GM12878 (cell line): ENCODE measurements around the gene PHLDA3.

Experiments
- FOS ChIP-seq: IDR thresholded peaks from 3 replicates; pipeline ENCODE4 v1.6.1; 2011; ENCODE audit warnings: borderline replicate concordance; ENCODE audit not compliant: insufficient read length; ENCODE audit errors: extremely low read depth
- POLR2AphosphoS5 ChIP-seq: IDR thresholded peaks from 2 replicates; pipeline ENCODE4 v1.6.1; 2011; ENCODE audit warnings: mild to moderate bottlenecking, low read length, inconsistent platforms
- RAD51 ChIP-seq: fragments of 450-650 bp; IDR thresholded peaks from 2 replicates; pipeline ENCODE4 v1.6.1; 2016; ENCODE audit warnings: moderate library complexity, mild to moderate bottlenecking, inconsistent platforms
- SREBF1 ChIP-seq: IDR thresholded peaks from 2 replicates; pipeline ENCODE4 v1.6.1; 2012; ENCODE audit warnings: mild to moderate bottlenecking, low read length
- SUZ12 ChIP-seq: fragments of 200-600 bp; sonication (generic); IDR thresholded peaks from one replicate; pipeline ENCODE4 v1.6.1; 2018; ENCODE audit warnings: antibody characterized with exemption, mild to moderate bottlenecking; ENCODE audit not compliant: unreplicated experiment
- TBL1XR1 ChIP-seq: IDR thresholded peaks from 2 replicates; pipeline ENCODE4 v1.6.1; 2012; ENCODE audit warnings: low read depth, low read length, improper control_type of control experiment
- TF ChIP-seq, protein P1 (sequence below): IDR thresholded peaks from 2 replicates; pipeline ENCODE4 v1.6.1; 2012; ENCODE audit warnings: low read length, inconsistent platforms
- TF ChIP-seq, protein P2 (sequence below): IDR thresholded peaks from 2 replicates; pipeline ENCODE4 v1.6.1; 2011; ENCODE audit warnings: low read depth, mild to moderate bottlenecking, low read length, moderate library complexity, borderline replicate concordance; ENCODE audit errors: extremely low read depth
- TF ChIP-seq, protein P3 (sequence below): fragments of 450-650 bp; formaldehyde crosslinking; IDR thresholded peaks from 2 replicates; pipeline ENCODE4 v1.4.0; 2022; ENCODE audit warnings: mild to moderate bottlenecking, moderate library complexity
- TF ChIP-seq, protein P4 (sequence below): IDR thresholded peaks from 2 replicates; pipeline ENCODE4 v1.6.1; 2011; ENCODE audit warnings: mild to moderate bottlenecking, low read depth, low read length, moderate library complexity; ENCODE audit not compliant: insufficient replicate concordance
- TF ChIP-seq, protein P5 (sequence below), 3 experiments: IDR thresholded peaks in 2 of 3; conservative IDR thresholded peaks in 1 of 3; 2 replicates each; pipeline ENCODE4 v1.5.1; 2011; ENCODE audit warnings: low read depth in 3 of 3, low read length in 3 of 3, mild to moderate bottlenecking in 3 of 3, control low read depth in 2 of 3, moderate library complexity in 2 of 3, inconsistent platforms in 1 of 3, mixed read lengths in 1 of 3; ENCODE audit not compliant: control insufficient read depth in 2 of 3, insufficient read depth in 1 of 3; ENCODE audit errors: extremely low read depth in 1 of 3
- TF ChIP-seq, protein P6 (sequence below): fragments of 450-650 bp; IDR thresholded peaks from 2 replicates; pipeline ENCODE4 v1.6.1; 2014; ENCODE audit warnings: mild to moderate bottlenecking
- TF ChIP-seq, protein P7 (sequence below): IDR thresholded peaks from 2 replicates; pipeline ENCODE4 v1.6.1; 2012; ENCODE audit warnings: mild to moderate bottlenecking, low read depth, low read length

DNA sequence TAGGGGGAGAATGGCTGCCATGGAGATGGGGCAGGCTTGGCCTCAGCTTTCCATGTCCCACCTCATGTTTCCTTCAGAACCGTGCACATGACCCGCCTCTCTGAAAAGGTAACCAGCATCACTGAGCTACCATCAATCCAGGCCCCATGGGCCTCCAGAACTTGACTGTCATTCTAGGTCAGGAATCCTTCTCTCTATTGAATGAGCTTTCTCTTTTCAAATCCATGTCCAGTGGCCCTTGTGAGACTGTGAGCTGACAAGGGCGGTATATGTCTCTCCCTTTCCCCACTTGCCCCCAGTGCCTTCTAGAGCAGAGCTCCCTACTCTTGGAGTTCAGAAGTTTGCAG, 33.5 kb upstream of the PHLDA3 start:
- TF ChIP-seq, protein P1, sequence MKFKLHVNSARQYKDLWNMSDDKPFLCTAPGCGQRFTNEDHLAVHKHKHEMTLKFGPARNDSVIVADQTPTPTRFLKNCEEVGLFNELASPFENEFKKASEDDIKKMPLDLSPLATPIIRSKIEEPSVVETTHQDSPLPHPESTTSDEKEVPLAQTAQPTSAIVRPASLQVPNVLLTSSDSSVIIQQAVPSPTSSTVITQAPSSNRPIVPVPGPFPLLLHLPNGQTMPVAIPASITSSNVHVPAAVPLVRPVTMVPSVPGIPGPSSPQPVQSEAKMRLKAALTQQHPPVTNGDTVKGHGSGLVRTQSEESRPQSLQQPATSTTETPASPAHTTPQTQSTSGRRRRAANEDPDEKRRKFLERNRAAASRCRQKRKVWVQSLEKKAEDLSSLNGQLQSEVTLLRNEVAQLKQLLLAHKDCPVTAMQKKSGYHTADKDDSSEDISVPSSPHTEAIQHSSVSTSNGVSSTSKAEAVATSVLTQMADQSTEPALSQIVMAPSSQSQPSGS: no peak
- TF ChIP-seq, protein P2, sequence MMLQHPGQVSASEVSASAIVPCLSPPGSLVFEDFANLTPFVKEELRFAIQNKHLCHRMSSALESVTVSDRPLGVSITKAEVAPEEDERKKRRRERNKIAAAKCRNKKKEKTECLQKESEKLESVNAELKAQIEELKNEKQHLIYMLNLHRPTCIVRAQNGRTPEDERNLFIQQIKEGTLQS: no peak
- TF ChIP-seq, protein P3, sequence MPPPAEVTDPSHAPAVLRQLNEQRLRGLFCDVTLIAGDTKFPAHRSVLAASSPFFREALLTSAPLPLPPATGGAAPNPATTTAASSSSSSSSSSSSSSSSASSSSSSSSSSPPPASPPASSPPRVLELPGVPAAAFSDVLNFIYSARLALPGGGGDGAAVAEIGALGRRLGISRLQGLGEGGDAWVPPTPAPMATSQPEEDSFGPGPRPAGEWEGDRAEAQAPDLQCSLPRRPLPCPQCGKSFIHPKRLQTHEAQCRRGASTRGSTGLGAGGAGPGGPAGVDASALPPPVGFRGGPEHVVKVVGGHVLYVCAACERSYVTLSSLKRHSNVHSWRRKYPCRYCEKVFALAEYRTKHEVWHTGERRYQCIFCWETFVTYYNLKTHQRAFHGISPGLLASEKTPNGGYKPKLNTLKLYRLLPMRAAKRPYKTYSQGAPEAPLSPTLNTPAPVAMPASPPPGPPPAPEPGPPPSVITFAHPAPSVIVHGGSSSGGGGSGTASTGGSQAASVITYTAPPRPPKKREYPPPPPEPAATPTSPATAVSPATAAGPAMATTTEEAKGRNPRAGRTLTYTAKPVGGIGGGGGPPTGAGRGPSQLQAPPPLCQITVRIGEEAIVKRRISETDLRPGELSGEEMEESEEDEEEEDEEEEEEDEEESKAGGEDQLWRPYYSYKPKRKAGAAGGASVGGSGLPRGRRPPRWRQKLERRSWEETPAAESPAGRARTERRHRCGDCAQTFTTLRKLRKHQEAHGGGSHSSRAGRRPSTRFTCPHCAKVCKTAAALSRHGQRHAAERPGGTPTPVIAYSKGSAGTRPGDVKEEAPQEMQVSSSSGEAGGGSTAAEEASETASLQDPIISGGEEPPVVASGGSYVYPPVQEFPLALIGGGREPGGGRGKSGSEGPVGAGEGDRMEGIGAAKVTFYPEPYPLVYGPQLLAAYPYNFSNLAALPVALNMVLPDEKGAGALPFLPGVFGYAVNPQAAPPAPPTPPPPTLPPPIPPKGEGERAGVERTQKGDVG (CRISPR knock-in tag): no peak
- TF ChIP-seq SREBF1: no peak
- TF ChIP-seq SUZ12: no peak
- TF ChIP-seq, protein P4, sequence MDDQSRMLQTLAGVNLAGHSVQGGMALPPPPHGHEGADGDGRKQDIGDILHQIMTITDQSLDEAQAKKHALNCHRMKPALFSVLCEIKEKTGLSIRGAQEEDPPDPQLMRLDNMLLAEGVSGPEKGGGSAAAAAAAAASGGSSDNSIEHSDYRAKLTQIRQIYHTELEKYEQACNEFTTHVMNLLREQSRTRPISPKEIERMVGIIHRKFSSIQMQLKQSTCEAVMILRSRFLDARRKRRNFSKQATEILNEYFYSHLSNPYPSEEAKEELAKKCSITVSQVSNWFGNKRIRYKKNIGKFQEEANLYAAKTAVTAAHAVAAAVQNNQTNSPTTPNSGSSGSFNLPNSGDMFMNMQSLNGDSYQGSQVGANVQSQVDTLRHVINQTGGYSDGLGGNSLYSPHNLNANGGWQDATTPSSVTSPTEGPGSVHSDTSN: no peak
- TF ChIP-seq, protein P5, sequence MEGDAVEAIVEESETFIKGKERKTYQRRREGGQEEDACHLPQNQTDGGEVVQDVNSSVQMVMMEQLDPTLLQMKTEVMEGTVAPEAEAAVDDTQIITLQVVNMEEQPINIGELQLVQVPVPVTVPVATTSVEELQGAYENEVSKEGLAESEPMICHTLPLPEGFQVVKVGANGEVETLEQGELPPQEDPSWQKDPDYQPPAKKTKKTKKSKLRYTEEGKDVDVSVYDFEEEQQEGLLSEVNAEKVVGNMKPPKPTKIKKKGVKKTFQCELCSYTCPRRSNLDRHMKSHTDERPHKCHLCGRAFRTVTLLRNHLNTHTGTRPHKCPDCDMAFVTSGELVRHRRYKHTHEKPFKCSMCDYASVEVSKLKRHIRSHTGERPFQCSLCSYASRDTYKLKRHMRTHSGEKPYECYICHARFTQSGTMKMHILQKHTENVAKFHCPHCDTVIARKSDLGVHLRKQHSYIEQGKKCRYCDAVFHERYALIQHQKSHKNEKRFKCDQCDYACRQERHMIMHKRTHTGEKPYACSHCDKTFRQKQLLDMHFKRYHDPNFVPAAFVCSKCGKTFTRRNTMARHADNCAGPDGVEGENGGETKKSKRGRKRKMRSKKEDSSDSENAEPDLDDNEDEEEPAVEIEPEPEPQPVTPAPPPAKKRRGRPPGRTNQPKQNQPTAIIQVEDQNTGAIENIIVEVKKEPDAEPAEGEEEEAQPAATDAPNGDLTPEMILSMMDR (IDR thresholded peaks at IDR 0.05 in 2 of 3, conservative IDR thresholded peaks at IDR 0.05 in 1 of 3; ENCODE audit: control insufficient read depth in 2 of 3, extremely low read depth in 1 of 3, insufficient read depth in 1 of 3, low read depth in 3 of 3, low read length in 3 of 3): no peak
- TF ChIP-seq FOS: no peak
- no peak for TF ChIP-seq POLR2AphosphoS5
- TF ChIP-seq, protein P6, sequence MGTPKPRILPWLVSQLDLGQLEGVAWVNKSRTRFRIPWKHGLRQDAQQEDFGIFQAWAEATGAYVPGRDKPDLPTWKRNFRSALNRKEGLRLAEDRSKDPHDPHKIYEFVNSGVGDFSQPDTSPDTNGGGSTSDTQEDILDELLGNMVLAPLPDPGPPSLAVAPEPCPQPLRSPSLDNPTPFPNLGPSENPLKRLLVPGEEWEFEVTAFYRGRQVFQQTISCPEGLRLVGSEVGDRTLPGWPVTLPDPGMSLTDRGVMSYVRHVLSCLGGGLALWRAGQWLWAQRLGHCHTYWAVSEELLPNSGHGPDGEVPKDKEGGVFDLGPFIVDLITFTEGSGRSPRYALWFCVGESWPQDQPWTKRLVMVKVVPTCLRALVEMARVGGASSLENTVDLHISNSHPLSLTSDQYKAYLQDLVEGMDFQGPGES: no peak
- TF ChIP-seq TBL1XR1: no peak
- TF ChIP-seq, protein P7, sequence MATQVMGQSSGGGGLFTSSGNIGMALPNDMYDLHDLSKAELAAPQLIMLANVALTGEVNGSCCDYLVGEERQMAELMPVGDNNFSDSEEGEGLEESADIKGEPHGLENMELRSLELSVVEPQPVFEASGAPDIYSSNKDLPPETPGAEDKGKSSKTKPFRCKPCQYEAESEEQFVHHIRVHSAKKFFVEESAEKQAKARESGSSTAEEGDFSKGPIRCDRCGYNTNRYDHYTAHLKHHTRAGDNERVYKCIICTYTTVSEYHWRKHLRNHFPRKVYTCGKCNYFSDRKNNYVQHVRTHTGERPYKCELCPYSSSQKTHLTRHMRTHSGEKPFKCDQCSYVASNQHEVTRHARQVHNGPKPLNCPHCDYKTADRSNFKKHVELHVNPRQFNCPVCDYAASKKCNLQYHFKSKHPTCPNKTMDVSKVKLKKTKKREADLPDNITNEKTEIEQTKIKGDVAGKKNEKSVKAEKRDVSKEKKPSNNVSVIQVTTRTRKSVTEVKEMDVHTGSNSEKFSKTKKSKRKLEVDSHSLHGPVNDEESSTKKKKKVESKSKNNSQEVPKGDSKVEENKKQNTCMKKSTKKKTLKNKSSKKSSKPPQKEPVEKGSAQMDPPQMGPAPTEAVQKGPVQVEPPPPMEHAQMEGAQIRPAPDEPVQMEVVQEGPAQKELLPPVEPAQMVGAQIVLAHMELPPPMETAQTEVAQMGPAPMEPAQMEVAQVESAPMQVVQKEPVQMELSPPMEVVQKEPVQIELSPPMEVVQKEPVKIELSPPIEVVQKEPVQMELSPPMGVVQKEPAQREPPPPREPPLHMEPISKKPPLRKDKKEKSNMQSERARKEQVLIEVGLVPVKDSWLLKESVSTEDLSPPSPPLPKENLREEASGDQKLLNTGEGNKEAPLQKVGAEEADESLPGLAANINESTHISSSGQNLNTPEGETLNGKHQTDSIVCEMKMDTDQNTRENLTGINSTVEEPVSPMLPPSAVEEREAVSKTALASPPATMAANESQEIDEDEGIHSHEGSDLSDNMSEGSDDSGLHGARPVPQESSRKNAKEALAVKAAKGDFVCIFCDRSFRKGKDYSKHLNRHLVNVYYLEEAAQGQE: no peak
- TF ChIP-seq RAD51: no peak
